CD14-positive monocyte (primary cell): ENCODE data around the gene UGT1A10. TPM values are rescaled to one million over a fixed set of nuclear protein-coding genes. Genes with fewer than 3 reads are reported as not detected.

Experiments
- DNase-seq, 3 donors: peaks; one replicate each; pipeline ENCODE4 v3.0.0-alpha.2; 2011 to 2022
- H2AFZ ChIP-seq: 2 replicates; pipeline ENCODE4 v1.6.0; 2012; ENCODE audit warnings: mild to moderate bottlenecking, low read depth, low read length, inconsistent platforms; ENCODE audit not compliant: insufficient read depth, poor library complexity, severe bottlenecking
- H3K27ac ChIP-seq, 2 donors: 1 replicate in 1 of 2; 2 replicates in 1 of 2; pipeline ENCODE4 v1.5.1; 2012 to 2013; ENCODE audit warnings: low read length in 2 of 2, control low read depth in 1 of 2, inconsistent platforms in 1 of 2, low read depth in 1 of 2, mild to moderate bottlenecking in 1 of 2
- H3K27me3 ChIP-seq, 2 donors: one replicate each; pipeline versions ENCODE4 v1.6.0 to v1.6.1; 2011 to 2013; ENCODE audit warnings: low read length in 2 of 2; ENCODE audit not compliant: control insufficient read depth in 2 of 2, insufficient read depth in 2 of 2
- H3K36me3 ChIP-seq, 2 donors: replicated peaks in 1 of 2; 1 replicate in 1 of 2; 2 replicates in 1 of 2; pipeline versions ENCODE4 v1.5.1 to v1.6.1; 2012 to 2013; ENCODE audit warnings: low read length in 2 of 2, control low read depth in 1 of 2, inconsistent platforms in 1 of 2, mild to moderate bottlenecking in 1 of 2; ENCODE audit not compliant: insufficient read depth in 2 of 2, control insufficient read depth in 1 of 2
- H3K4me1 ChIP-seq, 2 donors: 1 replicate in 1 of 2; 2 replicates in 1 of 2; pipeline versions ENCODE4 v1.5.1 to v1.6.1; 2012 to 2013; ENCODE audit warnings: low read length in 2 of 2, control low read depth in 1 of 2, inconsistent platforms in 1 of 2, mild to moderate bottlenecking in 1 of 2, moderate library complexity in 1 of 2; ENCODE audit not compliant: insufficient read depth in 2 of 2, control insufficient read depth in 1 of 2
- H3K4me2 ChIP-seq: replicated peaks from 2 replicates; pipeline ENCODE3; 2012; ENCODE audit warnings: low read length, moderate library complexity, mild to moderate bottlenecking; ENCODE audit not compliant: poor library complexity, severe bottlenecking; ENCODE audit errors: extremely low read depth
- H3K4me3 ChIP-seq, 3 experiments: fragments of 200-600 bp in 1 of 3; sonication (generic) in 1 of 3; replicated peaks in 1 of 3; 1 replicate in 2 of 3; 2 replicates in 1 of 3; pipeline ENCODE4 v1.5.1; 2011 to 2013; ENCODE audit warnings: low read length in 3 of 3, mild to moderate bottlenecking in 3 of 3, control low read depth in 2 of 3, low read depth in 2 of 3, inconsistent platforms in 1 of 3, moderate library complexity in 1 of 3
- H3K79me2 ChIP-seq: 2 replicates; pipeline ENCODE4 v1.6.0; 2012; ENCODE audit warnings: mild to moderate bottlenecking, control low read depth, inconsistent platforms, low read length, moderate library complexity; ENCODE audit not compliant: insufficient read depth
- H3K9ac ChIP-seq: 2 replicates; pipeline ENCODE4 v1.6.0; 2017; ENCODE audit warnings: low read length, mild to moderate bottlenecking; ENCODE audit not compliant: insufficient read depth, poor library complexity, severe bottlenecking
- H3K9me3 ChIP-seq, 2 donors: replicated peaks in 1 of 2; 1 replicate in 1 of 2; 2 replicates in 1 of 2; pipeline versions ENCODE4 v1.5.1 to v1.6.1; 2012 to 2013; ENCODE audit warnings: low read length in 2 of 2, control low read depth in 1 of 2; ENCODE audit not compliant: control insufficient read depth in 1 of 2, insufficient read depth in 1 of 2
- H4K20me1 ChIP-seq: 2 replicates; pipeline ENCODE4 v1.6.0; 2012; ENCODE audit warnings: mild to moderate bottlenecking, low read length, control low read depth, moderate library complexity; ENCODE audit not compliant: insufficient read depth
- H3K27ac Mint-ChIP-seq, 7 donors: one replicate each; pipeline ENCODE4 v1.8.0; 2020; ENCODE audit warnings: mild to moderate bottlenecking in 7 of 7, mixed read lengths in 7 of 7, moderate library complexity in 6 of 7, inconsistent platforms in 2 of 7
- H3K27me3 Mint-ChIP-seq, 3 donors: one replicate each; pipeline ENCODE4 v1.8.0; 2021 to 2022; ENCODE audit warnings: low read depth in 3 of 3, mild to moderate bottlenecking in 3 of 3, mixed read lengths in 3 of 3, moderate library complexity in 3 of 3, inconsistent platforms in 1 of 3
- H3K36me3 Mint-ChIP-seq, 2 donors: one replicate each; pipeline ENCODE4 v1.8.0; 2020; ENCODE audit warnings: mixed read lengths in 2 of 2, inconsistent platforms in 1 of 2, mild to moderate bottlenecking in 1 of 2
- H3K4me1 Mint-ChIP-seq: one replicate; pipeline ENCODE4 v1.8.0; 2020; ENCODE audit warnings: mild to moderate bottlenecking, mixed read lengths
- H3K4me3 Mint-ChIP-seq, 2 donors: one replicate each; pipeline ENCODE4 v1.8.0; 2020; ENCODE audit warnings: mild to moderate bottlenecking in 2 of 2, mixed read lengths in 2 of 2, moderate library complexity in 1 of 2
- H3K9me3 Mint-ChIP-seq, 7 donors: one replicate each; pipeline ENCODE4 v1.8.0; 2020 to 2022; ENCODE audit warnings: mixed read lengths in 7 of 7, mild to moderate bottlenecking in 6 of 7, moderate library complexity in 6 of 7, inconsistent platforms in 2 of 7
- WGBS: methylation state at CpG from one replicate; pipeline ENCODE4 v1.1.5; 2013; ENCODE audit warnings: missing lambda C conversion rate; ENCODE audit not compliant: insufficient coverage; 5-methylcytosine and 5-hydroxymethylcytosine counted together
- intact Hi-C, 2 donors: fragments of 100-400 bp; cut with micrococcal nuclease; formaldehyde crosslinking; loops; one replicate each; pipeline versions ENCODE4 v1.15.0 to v1.15.1; 2023
- polyA plus RNA-seq, 3 donors: library from polyadenylated mRNA; depleted of rRNA in 1 of 3; unstranded in 2 of 3; stranded (reverse) in 1 of 3; fragments of 300-500 nt in 2 of 3; fragments of >200 nt in 1 of 3; fragmentation: Illumina TruSeq in 2 of 3; gene quantifications; 1 replicate in 2 of 3; 2 replicates in 1 of 3; pipeline ENCODE4 v1.2.3, GENCODE V29; 2012 to 2021
- TF ChIP-seq, protein P1 (sequence below): fragments of 200-600 bp; IDR thresholded peaks from one replicate; pipeline ENCODE4 v1.8.0; 2022; ENCODE audit warnings: antibody characterized with exemption, mild to moderate bottlenecking

UGT1A10 gene
- polyA plus RNA-seq, 3 donors: not detected

DNA sequence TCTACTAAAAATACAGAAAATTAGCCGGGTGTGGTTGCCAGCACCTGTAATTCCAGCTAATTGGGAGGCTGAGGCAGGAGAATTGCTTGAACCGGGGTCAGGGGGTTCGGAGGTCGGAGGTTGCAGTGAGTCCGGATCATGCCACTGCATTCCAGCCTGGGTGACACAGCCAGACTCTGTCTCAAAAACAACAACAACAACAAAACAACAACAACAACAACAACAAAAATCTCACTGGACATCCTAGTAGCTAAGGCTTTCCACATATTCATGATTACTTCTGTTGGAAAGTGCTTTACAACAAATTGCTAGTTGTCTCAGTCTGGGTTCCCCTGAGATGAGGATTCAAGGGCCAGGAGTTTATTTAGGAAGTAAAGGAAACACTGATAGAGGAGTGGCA is 137.6 kb downstream of the UGT1A10 start:
- Mint-ChIP-seq H3K27me3 (peaks cover 2 to 6% (median 6%) of the 10 kb centered on the region in 3 donors), H3K36me3 (no peaks in the 10 kb centered on the region), H3K9me3 (peaks cover 13 to 30% (median 16%) of the 10 kb centered on the region in 7 donors), H3K4me3 (no peak overlapping the region), H3K27ac (no peak overlapping the region), H3K4me1 (no peaks in the 10 kb centered on the region)
- no peak for DNase-seq
- WGBS: 100% methylated on average over 2 of the region's 5 CpGs
- Histone ChIP-seq H3K4me3 (no peak overlapping the region), H3K27ac (no peak overlapping the region), H4K20me1 (no peaks in the 10 kb centered on the region), H3K36me3 (no peaks in the 10 kb centered on the region), H2AFZ (no peak overlapping the region), H3K79me2 (no peaks in the 10 kb centered on the region), H3K27me3 (no peaks in the 10 kb centered on the region), H3K4me1 (no peaks in the 10 kb centered on the region), H3K9me3 (peaks cover 14 to 19% of the 10 kb centered on the region in 2 donors), H3K4me2 (no peak overlapping the region), H3K9ac (no peak overlapping the region)
- TF ChIP-seq, protein P1, sequence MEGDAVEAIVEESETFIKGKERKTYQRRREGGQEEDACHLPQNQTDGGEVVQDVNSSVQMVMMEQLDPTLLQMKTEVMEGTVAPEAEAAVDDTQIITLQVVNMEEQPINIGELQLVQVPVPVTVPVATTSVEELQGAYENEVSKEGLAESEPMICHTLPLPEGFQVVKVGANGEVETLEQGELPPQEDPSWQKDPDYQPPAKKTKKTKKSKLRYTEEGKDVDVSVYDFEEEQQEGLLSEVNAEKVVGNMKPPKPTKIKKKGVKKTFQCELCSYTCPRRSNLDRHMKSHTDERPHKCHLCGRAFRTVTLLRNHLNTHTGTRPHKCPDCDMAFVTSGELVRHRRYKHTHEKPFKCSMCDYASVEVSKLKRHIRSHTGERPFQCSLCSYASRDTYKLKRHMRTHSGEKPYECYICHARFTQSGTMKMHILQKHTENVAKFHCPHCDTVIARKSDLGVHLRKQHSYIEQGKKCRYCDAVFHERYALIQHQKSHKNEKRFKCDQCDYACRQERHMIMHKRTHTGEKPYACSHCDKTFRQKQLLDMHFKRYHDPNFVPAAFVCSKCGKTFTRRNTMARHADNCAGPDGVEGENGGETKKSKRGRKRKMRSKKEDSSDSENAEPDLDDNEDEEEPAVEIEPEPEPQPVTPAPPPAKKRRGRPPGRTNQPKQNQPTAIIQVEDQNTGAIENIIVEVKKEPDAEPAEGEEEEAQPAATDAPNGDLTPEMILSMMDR: no peak
- intact Hi-C loops: no loop called here

DNA sequence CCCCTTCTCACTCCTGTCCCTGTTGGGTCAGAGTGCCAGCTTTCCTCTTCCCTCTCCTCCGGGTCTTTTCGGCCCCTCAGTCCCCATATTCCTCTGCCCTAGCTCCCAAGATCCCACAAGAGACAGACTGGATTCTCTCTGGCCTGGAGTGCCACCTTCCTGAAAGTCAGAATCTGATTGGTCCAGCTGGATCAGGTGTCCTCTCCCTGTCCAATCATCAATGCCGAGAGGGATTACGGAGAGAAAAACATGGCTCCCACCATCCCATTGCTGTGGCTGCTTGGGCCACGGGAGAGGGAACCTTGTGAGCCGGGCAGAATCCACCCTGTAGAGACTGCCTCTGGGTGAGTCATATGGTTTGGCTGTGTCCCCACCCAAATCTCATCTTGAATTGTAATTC is 139.2 kb downstream of the UGT1A10 start:
- 100% methylated on average over 4 of the region's 6 CpGs for WGBS

More for the DNA sequence above, 139.2 kb downstream of the UGT1A10 start:
- Histone ChIP-seq H3K9ac (no peak overlapping the region), H3K36me3 (no peaks in the 10 kb centered on the region), H3K9me3 (peaks cover 14 to 22% of the 10 kb centered on the region in 2 donors), H3K4me2 (no peak overlapping the region), H3K4me1 (no peaks in the 10 kb centered on the region), H3K4me3 (no peak overlapping the region), H3K79me2 (no peaks in the 10 kb centered on the region), H3K27ac (no peak overlapping the region), H2AFZ (no peak overlapping the region), H4K20me1 (no peaks in the 10 kb centered on the region), H3K27me3 (no peaks in the 10 kb centered on the region)
- TF ChIP-seq, protein P1: no peak
- intact Hi-C loops: no loop called here
- Mint-ChIP-seq H3K4me1 (no peaks in the 10 kb centered on the region), H3K36me3 (no peaks in the 10 kb centered on the region), H3K27ac (no peak overlapping the region), H3K9me3 (peaks cover 13 to 43% (median 18%) of the 10 kb centered on the region in 7 donors), H3K4me3 (no peak overlapping the region), H3K27me3 (peaks cover 0 to 6% (median 3%) of the 10 kb centered on the region in 3 donors)
- no peak for DNase-seq
